ENCODE data around the gene THRB.
"Not testable (repeated sequence)": the region's sequence is repeated elsewhere in the genome, so short reads cannot be mapped to it uniquely, and the experiment has no call there.

Gene THRB

DNA sequence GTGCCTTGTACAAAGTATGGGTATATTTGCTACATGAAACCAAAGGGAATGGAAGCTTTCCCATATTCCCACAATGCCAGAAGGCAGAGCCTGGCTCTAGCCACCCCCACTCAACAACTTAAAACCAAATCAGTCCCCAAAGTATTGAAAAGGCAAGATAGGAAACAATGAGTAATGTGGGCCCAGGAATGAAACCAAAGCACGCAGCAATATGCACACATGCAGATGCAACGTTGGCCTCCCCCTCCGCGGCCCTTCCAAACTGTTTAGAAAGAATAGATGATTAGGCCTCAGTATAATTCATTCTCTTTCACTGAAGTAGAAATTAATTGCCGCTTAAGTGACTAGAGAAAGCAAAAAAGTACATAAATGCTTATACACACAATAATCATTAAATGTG, 59.1 kb downstream of the THRB start:
- TF ChIP-seq, protein P1, sequence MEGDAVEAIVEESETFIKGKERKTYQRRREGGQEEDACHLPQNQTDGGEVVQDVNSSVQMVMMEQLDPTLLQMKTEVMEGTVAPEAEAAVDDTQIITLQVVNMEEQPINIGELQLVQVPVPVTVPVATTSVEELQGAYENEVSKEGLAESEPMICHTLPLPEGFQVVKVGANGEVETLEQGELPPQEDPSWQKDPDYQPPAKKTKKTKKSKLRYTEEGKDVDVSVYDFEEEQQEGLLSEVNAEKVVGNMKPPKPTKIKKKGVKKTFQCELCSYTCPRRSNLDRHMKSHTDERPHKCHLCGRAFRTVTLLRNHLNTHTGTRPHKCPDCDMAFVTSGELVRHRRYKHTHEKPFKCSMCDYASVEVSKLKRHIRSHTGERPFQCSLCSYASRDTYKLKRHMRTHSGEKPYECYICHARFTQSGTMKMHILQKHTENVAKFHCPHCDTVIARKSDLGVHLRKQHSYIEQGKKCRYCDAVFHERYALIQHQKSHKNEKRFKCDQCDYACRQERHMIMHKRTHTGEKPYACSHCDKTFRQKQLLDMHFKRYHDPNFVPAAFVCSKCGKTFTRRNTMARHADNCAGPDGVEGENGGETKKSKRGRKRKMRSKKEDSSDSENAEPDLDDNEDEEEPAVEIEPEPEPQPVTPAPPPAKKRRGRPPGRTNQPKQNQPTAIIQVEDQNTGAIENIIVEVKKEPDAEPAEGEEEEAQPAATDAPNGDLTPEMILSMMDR (IDR thresholded peaks at IDR 0.05), result no peak
- Mint-ChIP-seq H3K27me3 (ENCODE audit: low read depth, poor library complexity) (no peaks in the 10 kb centered on the region), H3K4me1 (no peaks in the 10 kb centered on the region), H3K4me3 (no peak overlapping the region), H3K27ac (no peak overlapping the region), H3K36me3 (ENCODE audit: low read depth) (no peaks in the 10 kb centered on the region), H3K9me3 (no peaks in the 10 kb centered on the region)
- no peak for DNase-seq

DNA sequence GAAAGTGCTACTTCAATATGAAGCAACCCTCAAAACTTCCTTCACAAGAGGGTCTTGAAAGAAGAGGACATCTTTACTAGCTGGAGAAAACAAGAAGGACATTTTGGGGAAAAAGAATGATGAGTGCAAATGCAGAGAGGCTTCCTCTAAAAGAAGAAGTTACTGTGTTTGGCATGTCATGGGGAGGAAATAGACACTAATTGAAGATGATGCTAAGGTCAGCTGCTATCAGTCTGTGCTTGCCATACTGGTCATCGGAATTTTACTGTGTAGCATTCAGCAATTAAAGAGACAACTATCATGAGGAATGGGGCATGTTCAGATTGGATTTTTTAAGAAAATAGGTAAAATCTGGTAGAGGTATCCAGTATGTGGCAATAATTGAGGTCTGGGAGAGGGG, 60.0 kb downstream of the THRB start:
- Mint-ChIP-seq H3K4me3 (no peak overlapping the region), H3K27me3 (ENCODE audit: low read depth, poor library complexity) (no peaks in the 10 kb centered on the region), H3K27ac (no peak overlapping the region), H3K4me1 (no peaks in the 10 kb centered on the region), H3K36me3 (ENCODE audit: low read depth) (no peaks in the 10 kb centered on the region), H3K9me3 (no peaks in the 10 kb centered on the region)
- TF ChIP-seq, protein P1 (IDR thresholded peaks at IDR 0.05), result no peak
- no peak for DNase-seq

DNA sequence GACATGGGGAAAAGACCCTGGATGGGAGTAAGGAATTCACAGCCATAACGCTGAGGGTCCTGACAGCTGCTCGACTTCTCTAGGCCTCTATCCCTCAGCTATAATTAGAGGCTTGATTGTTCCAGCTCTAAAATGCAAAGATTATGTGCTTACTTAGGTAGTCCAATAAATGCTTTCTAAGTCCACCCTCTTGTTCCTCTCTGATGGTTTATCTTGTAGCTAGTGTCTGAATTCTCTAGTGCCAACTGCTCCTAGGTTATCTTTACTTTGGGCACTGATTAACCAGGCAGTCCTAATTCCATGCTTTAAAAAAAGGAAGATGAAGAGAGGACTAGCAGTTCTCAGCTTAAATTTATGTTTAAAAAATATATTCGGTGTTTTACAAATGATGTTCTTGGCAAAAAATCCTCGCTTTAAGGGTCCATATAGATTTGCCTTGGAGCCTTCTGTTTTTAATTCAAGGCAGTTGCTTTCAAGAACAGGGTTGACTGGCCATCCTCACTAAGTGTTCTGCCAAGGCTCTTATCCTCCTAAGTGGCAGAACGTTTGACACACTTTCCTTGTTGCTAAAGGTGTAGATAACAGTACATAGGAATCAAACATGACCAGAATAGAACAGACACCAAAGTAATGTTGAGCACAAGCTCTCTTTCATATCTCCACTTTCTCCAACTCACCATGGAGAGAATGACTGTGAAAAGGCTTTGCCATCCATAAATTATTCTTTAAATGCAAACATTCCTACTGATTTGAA, 60.6 kb downstream of the THRB start:
- TF ChIP-seq, protein P1 (IDR thresholded peaks at IDR 0.05), result no peak
- Mint-ChIP-seq H3K27me3 (ENCODE audit: low read depth, poor library complexity) (no peaks in the 10 kb centered on the region), H3K4me1 (no peaks in the 10 kb centered on the region), H3K27ac (no peak overlapping the region), H3K9me3 (no peaks in the 10 kb centered on the region), H3K36me3 (ENCODE audit: low read depth) (no peaks in the 10 kb centered on the region), H3K4me3 (no peak overlapping the region)
- DNase-seq, result no peak

DNA sequence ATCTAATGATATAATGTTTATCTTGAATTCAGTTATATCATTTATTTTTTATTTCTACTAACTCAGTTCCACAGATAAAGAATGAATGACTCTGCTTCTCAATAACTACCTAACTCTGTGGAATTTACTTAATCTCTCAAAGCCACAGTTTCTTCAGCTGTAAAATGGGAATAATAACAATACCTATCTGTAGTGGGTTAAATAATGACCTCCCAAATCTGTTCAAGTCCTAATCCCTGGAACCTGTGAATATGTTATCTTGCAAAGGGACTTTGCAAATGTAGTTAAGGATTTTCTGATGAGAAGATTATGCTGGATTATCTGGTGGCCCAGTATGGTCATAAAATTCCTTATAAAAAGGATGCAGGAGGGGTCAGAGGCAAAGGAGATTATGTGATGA, 61.7 kb downstream of the THRB start:
- TF ChIP-seq, protein P1 (IDR thresholded peaks at IDR 0.05), result no peak
- Mint-ChIP-seq H3K4me3 (no peak overlapping the region), H3K27me3 (ENCODE audit: low read depth, poor library complexity) (peaks cover 3% of the 10 kb centered on the region), H3K36me3 (ENCODE audit: low read depth) (no peaks in the 10 kb centered on the region), H3K9me3 (no peaks in the 10 kb centered on the region), H3K27ac (no peak overlapping the region), H3K4me1 (no peaks in the 10 kb centered on the region)
- DNase-seq, result no peak

DNA sequence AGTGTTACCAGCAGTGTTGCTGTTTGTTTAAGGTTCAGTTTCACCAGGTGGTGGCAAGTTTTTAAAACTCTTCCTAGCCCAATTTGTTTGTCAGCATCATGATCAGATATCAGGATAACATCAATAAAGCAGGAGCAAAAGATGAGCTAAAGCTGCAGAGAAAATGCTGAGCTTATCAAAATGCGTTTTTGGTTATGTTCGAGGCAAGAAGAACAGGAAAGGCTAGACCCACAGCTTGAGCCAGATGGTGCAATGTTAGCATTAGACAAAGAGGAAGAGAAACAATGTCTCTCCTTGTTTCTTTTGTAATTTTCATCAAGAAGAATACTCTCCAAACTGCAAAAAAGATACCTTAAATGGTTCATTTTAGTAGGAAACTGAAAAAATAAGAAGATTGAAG, 66.2 kb downstream of the THRB start:
- Mint-ChIP-seq H3K4me1 (no peaks in the 10 kb centered on the region), H3K9me3 (no peaks in the 10 kb centered on the region), H3K27me3 (ENCODE audit: low read depth, poor library complexity) (peaks cover 6% of the 10 kb centered on the region), H3K36me3 (ENCODE audit: low read depth) (no peaks in the 10 kb centered on the region), H3K4me3 (no peak overlapping the region), H3K27ac (no peak overlapping the region)
- no peak for DNase-seq
- TF ChIP-seq, protein P1 (IDR thresholded peaks at IDR 0.05), result no peak

DNA sequence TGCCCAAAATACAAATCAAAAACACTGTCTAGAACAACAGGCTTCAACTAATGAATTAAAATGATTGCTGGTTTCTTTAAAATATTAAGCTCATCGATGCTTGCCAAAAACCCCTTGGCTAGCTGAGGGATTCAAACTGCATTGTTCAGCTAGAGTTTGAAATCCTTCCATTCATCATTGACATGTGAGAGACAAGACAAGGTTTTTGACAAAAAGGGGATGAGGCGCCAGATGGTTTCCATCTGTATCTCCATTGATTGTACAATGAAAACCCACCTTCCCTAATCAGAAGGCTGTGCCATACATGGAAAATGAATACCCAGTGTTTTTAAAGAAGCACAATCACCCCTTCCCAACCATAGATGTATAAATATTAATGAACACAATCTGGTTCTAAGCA, 67.8 kb downstream of the THRB start:
- H3K4me3 Mint-ChIP-seq, result no peak overlapping the region
- H3K27me3 Mint-ChIP-seq (ENCODE audit: low read depth, poor library complexity), result peaks cover 6% of the 10 kb centered on the region
- no peak for DNase-seq
- H3K4me1 Mint-ChIP-seq, result no peaks in the 10 kb centered on the region
- no peaks in the 10 kb centered on the region for H3K36me3 Mint-ChIP-seq (ENCODE audit: low read depth)
- H3K27ac Mint-ChIP-seq, result no peak overlapping the region
- no peaks in the 10 kb centered on the region for H3K9me3 Mint-ChIP-seq
- TF ChIP-seq, protein P1 (IDR thresholded peaks at IDR 0.05), result no peak

DNA sequence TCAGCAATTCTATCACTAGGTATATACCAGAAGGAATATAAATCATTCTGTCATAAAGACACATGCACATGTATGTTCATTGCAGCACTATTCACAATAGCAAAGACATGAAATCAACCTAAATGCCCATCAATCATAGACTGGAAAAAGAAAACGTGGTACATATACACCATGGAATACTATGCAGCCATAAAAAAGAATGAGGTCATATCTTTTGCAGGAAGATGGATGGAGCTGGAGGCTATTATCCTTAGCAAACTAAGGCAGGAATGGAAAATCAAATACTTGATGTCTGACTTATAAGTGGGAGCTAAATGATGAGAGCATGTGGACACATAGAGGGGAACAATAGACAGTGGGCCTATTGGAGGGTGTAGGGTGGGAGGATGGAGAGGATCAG, 73.8 kb downstream of the THRB start:
- H3K36me3 Mint-ChIP-seq (ENCODE audit: low read depth); H3K27me3 Mint-ChIP-seq (ENCODE audit: low read depth, poor library complexity); H3K9me3 Mint-ChIP-seq; DNase-seq; H3K4me1 Mint-ChIP-seq; H3K27ac Mint-ChIP-seq; H3K4me3 Mint-ChIP-seq: not testable (repeated sequence)
